GM19238 (cell line): ENCODE results near the gene STXBP5.
"Not testable (repeated sequence)": the region's sequence is repeated elsewhere in the genome, so short reads cannot be mapped to it uniquely, and the experiment has no call there.

Experiments
- DNase-seq: peaks from one replicate; pipeline ENCODE4 v3.0.0; 2011; ENCODE audit warnings: low spot score; ENCODE audit not compliant: insufficient read length

The STXBP5 gene

GRCh38 chr6:147372806-147373205 is 168.6 kb downstream of the STXBP5 start:
- DNase-seq = no peak

GRCh38 chr6:147378819-147379218 is 174.6 kb downstream of the STXBP5 start:
- DNase-seq = no peak

- not testable (repeated sequence) for DNase-seq
Measured at GRCh38 chr6:147380841-147381240, 176.6 kb downstream of the STXBP5 start.

- DNase-seq = no peak
Measured at GRCh38 chr6:147381712-147382111, 177.5 kb downstream of the STXBP5 start.

- DNase-seq = no peak
Measured at GRCh38 chr6:147382945-147383554, 178.8 kb downstream of the STXBP5 start.

- DNase-seq = no peak
Measured at GRCh38 chr6:147384029-147384428, 179.8 kb downstream of the STXBP5 start.

GRCh38 chr6:147384737-147385710 is 180.8 kb downstream of the STXBP5 start:
- no peak for DNase-seq

- DNase-seq = no peak
Measured at GRCh38 chr6:147389463-147389862, 185.2 kb downstream of the STXBP5 start.

- no peak for DNase-seq
Measured at GRCh38 chr6:147390909-147391536, 186.8 kb downstream of the STXBP5 start.

GRCh38 chr6:147392917-147393625 is 188.9 kb downstream of the STXBP5 start:
- no peak for DNase-seq

GRCh38 chr6:147395158-147395557 is 190.9 kb downstream of the STXBP5 start:
- no peak for DNase-seq

GRCh38 chr6:147397306-147397705 is 193.1 kb downstream of the STXBP5 start:
- no peak for DNase-seq

- no peak for DNase-seq
Measured at GRCh38 chr6:147400968-147401367, 196.8 kb downstream of the STXBP5 start.

- DNase-seq = no peak
Measured at GRCh38 chr6:147401779-147402178, 197.6 kb downstream of the STXBP5 start.

- no peak for DNase-seq
Measured at GRCh38 chr6:147406783-147407182, 202.6 kb downstream of the STXBP5 start.

- DNase-seq = no peak
Measured at GRCh38 chr6:147407571-147407970, 203.4 kb downstream of the STXBP5 start.

- DNase-seq = no peak
Measured at GRCh38 chr6:147416622-147417021, 212.4 kb downstream of the STXBP5 start.

GRCh38 chr6:147417954-147418353 is 213.7 kb downstream of the STXBP5 start:
- no peak for DNase-seq

- DNase-seq = no peak
Measured at GRCh38 chr6:147418523-147418922, 214.3 kb downstream of the STXBP5 start.

GRCh38 chr6:147421903-147422302 is 217.7 kb downstream of the STXBP5 start:
- no peak for DNase-seq

- DNase-seq = no peak
Measured at GRCh38 chr6:147423111-147423510, 218.9 kb downstream of the STXBP5 start.
